ENCODE data around the gene CST6. TPM values are rescaled to one million over a fixed set of nuclear protein-coding genes. Genes with fewer than 3 reads are reported as not detected.

Gene CST6
- total and polyA plus RNA-seq, 2 of the 4 experiments (the other 2 are of a cell fraction), result 0.54 to 3.0 TPM

GRCh38 chr11:65982824-65983588, 28.8 kb upstream of the CST6 start:
- no TSS peak for BruUV-seq (replicated peaks)
- peaks cover 21% of the 10 kb centered on the region for H3K36me3 ChIP-seq (ENCODE audit: control insufficient read depth, insufficient read depth, low read length)
- H3K9ac ChIP-seq (ENCODE audit: low read depth, low read length), result 0 out of 2 replicates have a peak overlapping the region, but pooled peaks have one; percentile 36
- H3K18ac ChIP-seq (ENCODE audit: low read depth, low read length), result no peak overlapping the region
- in situ Hi-C loops (cut with MboI; ENCODE audit: low sequenced_read_pairs), result loop anchor here (10.0 kb wide), 1 partner anchor 268 kb away; the partner anchor contains the start of gene KAT5
- no peak overlapping the region for H3K4ac ChIP-seq (ENCODE audit: low read depth, low read length)
- H4K5ac ChIP-seq (ENCODE audit: low read depth, low read length), result no peak overlapping the region
- H3K4me2 ChIP-seq (ENCODE audit: low read depth, low read length), result no peak overlapping the region
- H3K27me3 ChIP-seq (ENCODE audit: control insufficient read depth, insufficient read depth, low read length), result no peaks in the 10 kb centered on the region
- no peak overlapping the region; the same call in 1 of the 2 replicates for H3K56ac ChIP-seq (ENCODE audit: extremely low read depth, insufficient read depth, low read length)
- ATAC-seq (ENCODE audit: low read depth), result no peak
- H2AK5ac ChIP-seq (ENCODE audit: low read depth, low read length), result no peak overlapping the region
- no peaks in the 10 kb centered on the region for H3K4me1 ChIP-seq (ENCODE audit: control insufficient read depth, insufficient read depth, low read length)
- no peaks in the 10 kb centered on the region for H4K20me1 ChIP-seq (ENCODE audit: insufficient read depth, low read length)
- DNase-seq, result no peak
- H3K4me3 ChIP-seq (ENCODE audit: insufficient read depth, low read depth, low read length), result no peak overlapping the region
- dilution Hi-C loops (cut with HindIII; ENCODE audit: low sequenced_read_pairs, unreplicated experiment), result no loop called here
- H4K91ac ChIP-seq (ENCODE audit: insufficient read depth, low read depth, low read length), result no peak overlapping the region
- no peaks in the 10 kb centered on the region for H3K9me3 ChIP-seq (ENCODE audit: control insufficient read depth, insufficient read depth, low read length)
- intact Hi-C loops (cut with micrococcal nuclease), result no loop called here
- TF ChIP-seq SMC3 (IDR thresholded peaks at IDR 0.05; ENCODE audit: low read depth, low read length) (no peak), CEBPB (IDR thresholded peaks at IDR 0.05; ENCODE audit: low read depth, low read length) (no peak), RFX5 (IDR thresholded peaks at IDR 0.05; ENCODE audit: low read depth, low read length) (no peak), MXI1 (IDR thresholded peaks at IDR 0.05; ENCODE audit: borderline replicate concordance, low read depth, low read length) (no peak), CHD1 (IDR thresholded peaks at IDR 0.05; ENCODE audit: low read depth, low read length) (no peak), ELK1 (IDR thresholded peaks at IDR 0.05; ENCODE audit: borderline replicate concordance, low read depth, low read length) (no peak), MAFK (IDR thresholded peaks at IDR 0.05; ENCODE audit: low read depth, low read length) (no peak), BHLHE40 (IDR thresholded peaks at IDR 0.05; ENCODE audit: low read depth, low read length) (no peak), FOS (IDR thresholded peaks at IDR 0.05; ENCODE audit: low read depth, low read length) (no peak), POLR2A (IDR thresholded peaks at IDR 0.05; ENCODE audit: low read depth, low read length) (no peak)
- H2BK20ac ChIP-seq (ENCODE audit: low read depth, low read length), result no peak overlapping the region
- no peak overlapping the region for H3K27ac ChIP-seq (ENCODE audit: insufficient read depth, low read length)
- no peak overlapping the region for H2AK9ac ChIP-seq (replicated peaks; ENCODE audit: low read depth, low read length, poor library complexity)
- no peak overlapping the region for H2BK15ac ChIP-seq (ENCODE audit: low read depth, low read length)
- H3K14ac ChIP-seq (replicated peaks; ENCODE audit: low read depth, low read length), result no peak overlapping the region
- no peak overlapping the region for H2BK120ac ChIP-seq (ENCODE audit: low read depth, low read length)
- CTCF ChIA-PET, result interaction anchor here (0.5 kb wide), 1 partner anchor 98 kb away, joined by 3 read pairs; no protein-coding TSS in a partner anchor
- H3K23ac ChIP-seq (ENCODE audit: low read depth, low read length), result no peak overlapping the region
- no peak overlapping the region for H2BK5ac ChIP-seq (ENCODE audit: low read depth, low read length, poor library complexity, severe bottlenecking)
- H3K79me1 ChIP-seq (ENCODE audit: low read depth in 1 of 2, low read length in 2 of 2), result no peaks in the 10 kb centered on the region
- H4K8ac ChIP-seq (ENCODE audit: low read depth in 2 of 2, low read length in 2 of 2), result no peak overlapping the region
- POLR2A ChIA-PET (ENCODE audit: unreplicated experiment), result no interaction called here
- no peaks in the 10 kb centered on the region for H3K9me1 ChIP-seq (ENCODE audit: insufficient read depth, low read length)
- no peak overlapping the region for H2AFZ ChIP-seq (replicated peaks; ENCODE audit: low read length, poor library complexity)
- 93% methylated on average over 4 of the region's 22 CpGs; no CpG with 5 or more reads in 1 of the 2 experiments for WGBS, 2 experiments (ENCODE audit: extremely low coverage in 2 of 2, insufficient read length in 1 of 2)

All from IMR-90 (cell line).